K562 (cell line): ENCODE measurements around the gene TBXAS1. TPM values are rescaled to one million over a fixed set of nuclear protein-coding genes. Genes with fewer than 3 reads are reported as not detected.

ENCODE experiments used
- ATAC-seq: fragments of 200-7000 bp; cut with Tn5 transposase; 3 replicates; pipeline ENCODE4 v1.9.1; 2020; ENCODE audit warnings: moderate library complexity
- BruUV-seq: library from RNA; stranded (reverse); fragments of 400-500 nt; replicated peaks from 2 replicates; lab custom pipeline; 2021; lab: Mats Ljungman, UMichigan
- CTCF ChIA-PET: fragments of 300-600 bp; formaldehyde crosslinking; extraction: SDS; loops from one replicate; lab custom pipeline; 2021; ENCODE audit warnings: low intra/inter-chr PET ratio; lab: Yijun Ruan, JAX
- POLR2A ChIA-PET: fragments of 300-600, 350-650 bp; sonication (Branson Sonifier 250); formaldehyde crosslinking; extraction: SDS; loops from one replicate; lab custom pipeline; 2021; ENCODE audit warnings: antibody characterized with exemption, inconsistent platforms; lab: Yijun Ruan, JAX
- DNase-seq, 4 experiments: peaks; one replicate each; pipeline versions ENCODE4 v3.0.0 to v3.0.0-alpha.2; 2011 to 2018; ENCODE audit warnings: low spot score in 3 of 4, mixed read lengths in 3 of 4; ENCODE audit errors: extremely low read depth in 1 of 4
- FAIRE-seq: peaks from 2 replicates; lab custom pipeline; 2011; peaks lifted over from hg19 to GRCh38; lab: Jason Lieb, UNC
- H2AFZ ChIP-seq: 2 replicates; pipeline ENCODE4 v1.6.0; 2011; ENCODE audit warnings: low read depth, low read length, control low read depth, inconsistent platforms
- H3K27ac ChIP-seq: fragments of 200-600 bp; 3 replicates; pipeline ENCODE4 v1.8.0; 2011; ENCODE audit warnings: low read depth, mild to moderate bottlenecking, control low read depth, inconsistent platforms, low read length, moderate library complexity, mixed read lengths; ENCODE audit errors: extremely low read depth
- H3K27me3 ChIP-seq, 2 experiments: fragments of 300-600 bp in 1 of 2; 2 replicates in 1 of 2; 3 replicates in 1 of 2; pipeline versions ENCODE4 v1.6.0 to v1.8.0; 2011; ENCODE audit warnings: inconsistent platforms in 2 of 2, low read length in 2 of 2, mild to moderate bottlenecking in 1 of 2, mixed read lengths in 1 of 2, moderate library complexity in 1 of 2; ENCODE audit not compliant: control insufficient read depth in 2 of 2, insufficient read depth in 2 of 2
- H3K36me3 ChIP-seq: fragments of 300-600 bp; 3 replicates; pipeline ENCODE4 v1.8.0; 2011; ENCODE audit warnings: mild to moderate bottlenecking, low read length, inconsistent platforms; ENCODE audit not compliant: control insufficient read depth, insufficient read depth
- H3K4me1 ChIP-seq, 2 experiments: fragments of 200-600 bp in 1 of 2; replicated peaks in 1 of 2; 2 replicates in 1 of 2; 3 replicates in 1 of 2; pipeline versions ENCODE4 v1.5.1 to v1.8.0; 2011; ENCODE audit warnings: inconsistent platforms in 2 of 2, low read length in 2 of 2, mild to moderate bottlenecking in 1 of 2, mixed read lengths in 1 of 2, moderate library complexity in 1 of 2; ENCODE audit not compliant: control insufficient read depth in 2 of 2, insufficient read depth in 2 of 2
- H3K4me2 ChIP-seq: 2 replicates; pipeline ENCODE4 v1.6.1; 2011; ENCODE audit warnings: low read length, control low read depth, inconsistent platforms, mixed read lengths; ENCODE audit not compliant: insufficient read depth
- H3K4me3 ChIP-seq: fragments of 200-600 bp; sonication (generic), shearing (Covaris generic); 2 replicates; pipeline ENCODE4 v1.5.1; 2016; ENCODE audit warnings: control low read depth, inconsistent platforms
- H3K79me2 ChIP-seq: fragments of 200-600 bp; 3 replicates; pipeline ENCODE4 v1.8.0; 2011; ENCODE audit warnings: low read length, inconsistent platforms; ENCODE audit not compliant: control insufficient read depth, insufficient read depth
- H3K9ac ChIP-seq, 2 experiments: 2 replicates each; pipeline versions ENCODE4 v1.6.0 to v1.6.1; 2011; ENCODE audit warnings: low read depth in 2 of 2, low read length in 2 of 2, control low read depth in 1 of 2, inconsistent platforms in 1 of 2, mild to moderate bottlenecking in 1 of 2, mixed read lengths in 1 of 2; ENCODE audit not compliant: insufficient read depth in 1 of 2
- H3K9me1 ChIP-seq: one replicate; pipeline ENCODE4 v1.6.0; 2011; ENCODE audit warnings: inconsistent platforms, mild to moderate bottlenecking, low read length, moderate library complexity; ENCODE audit not compliant: control insufficient read depth, insufficient read depth
- H3K9me3 ChIP-seq: replicated peaks from 2 replicates; pipeline ENCODE4 v1.5.1; 2011; ENCODE audit warnings: low read depth, low read length, inconsistent platforms; ENCODE audit not compliant: control insufficient read depth, insufficient read depth
- H4K20me1 ChIP-seq: replicated peaks from 2 replicates; pipeline ENCODE4 v1.6.1; 2011; ENCODE audit warnings: low read length, inconsistent platforms, mixed read lengths; ENCODE audit not compliant: control insufficient read depth, insufficient read depth
- ARID2 ChIP-seq: fragments of 450-650 bp; IDR thresholded peaks from 2 replicates; pipeline ENCODE4 v1.6.1; 2017; ENCODE audit warnings: antibody characterized with exemption, mild to moderate bottlenecking
- ATF7 ChIP-seq: fragments of 450-650 bp; IDR thresholded peaks from 2 replicates; pipeline ENCODE4 v1.7.1; 2014; ENCODE audit warnings: mild to moderate bottlenecking, moderate library complexity
- ELF1 ChIP-seq: fragments of 200-800 bp; sonication (Bioruptor generic); IDR thresholded peaks from 2 replicates; pipeline ENCODE4 v1.6.1; 2016; ENCODE audit warnings: missing genetic modification characterization, missing compliant biosample characterization
- HDAC2 ChIP-seq: fragments of 450-650 bp; IDR thresholded peaks from 2 replicates; pipeline ENCODE4 v1.6.1; 2016; ENCODE audit warnings: mild to moderate bottlenecking
- HES1 ChIP-seq: fragments of 450-650 bp; IDR thresholded peaks from 2 replicates; pipeline ENCODE4 v1.6.1; 2016; ENCODE audit warnings: low read depth, mild to moderate bottlenecking, moderate library complexity
- KDM5B ChIP-seq: fragments of 200-600 bp; sonication (generic); IDR thresholded peaks from 2 replicates; pipeline ENCODE4 v1.6.1; 2012; ENCODE audit warnings: low read depth, mild to moderate bottlenecking, moderate library complexity, low read length, control low read depth, inconsistent platforms; ENCODE audit not compliant: insufficient replicate concordance
- LEF1 ChIP-seq: fragments of 450-650 bp; IDR thresholded peaks from 2 replicates; pipeline ENCODE4 v1.6.1; 2016; ENCODE audit warnings: mild to moderate bottlenecking
- MAFG ChIP-seq: fragments of 450-650 bp; conservative IDR thresholded peaks from 2 replicates; pipeline ENCODE4 v1.6.1; 2016; ENCODE audit warnings: missing genetic modification characterization, missing compliant biosample characterization
- NFXL1 ChIP-seq: fragments of 450-650 bp; formaldehyde crosslinking; IDR thresholded peaks from 2 replicates; pipeline ENCODE4 v1.4.0; 2021; ENCODE audit warnings: mild to moderate bottlenecking
- RBM17 ChIP-seq: fragments of 200-400 bp; formaldehyde crosslinking; IDR thresholded peaks from 2 replicates; pipeline ENCODE4 v1.6.1; 2017; ENCODE audit warnings: low read depth, mild to moderate bottlenecking, low read length, borderline replicate concordance
- SAP30 ChIP-seq: fragments of 200-600 bp; sonication (generic); IDR thresholded peaks from 2 replicates; pipeline ENCODE4 v1.6.1; 2012; ENCODE audit warnings: borderline replicate concordance, low read depth, mild to moderate bottlenecking, moderate library complexity, low read length, control low read depth, inconsistent platforms; ENCODE audit not compliant: insufficient read depth, poor library complexity, severe bottlenecking
- SETDB1 ChIP-seq: IDR thresholded peaks from one replicate; pipeline ENCODE4 v1.6.1; 2012; ENCODE audit warnings: low read length, control low read depth, inconsistent platforms
- ZC3H11A ChIP-seq: IDR thresholded peaks from 2 replicates; pipeline ENCODE4 v1.6.1; 2012; ENCODE audit warnings: low read depth, low read length, improper control_type of control experiment
- ZNF282 ChIP-seq: sonication (generic); formaldehyde crosslinking; IDR thresholded peaks from 2 replicates; pipeline ENCODE4 v1.8.1; 2023; ENCODE audit warnings: missing genetic modification reagents
- ZNF354B ChIP-seq: fragments of 250-450 bp; sonication (Bioruptor Pico); IDR thresholded peaks from 2 replicates; pipeline ENCODE4 v1.4.0; 2020
- ZNF408 ChIP-seq: fragments of 250-450 bp; sonication (Bioruptor Pico); IDR thresholded peaks from 2 replicates; pipeline ENCODE4 v1.4.0; 2020; ENCODE audit warnings: low read depth, mild to moderate bottlenecking, moderate library complexity
- ZNF830 ChIP-seq: fragments of 250-450 bp; sonication (Bioruptor Pico); IDR thresholded peaks from 2 replicates; pipeline ENCODE4 v1.5.0; 2021; ENCODE audit warnings: mild to moderate bottlenecking
- WGBS: fragments of 100-300 bp; shearing (Covaris generic); methylation state at CpG from one replicate; pipeline ENCODE4 v1.1.6; 2016; ENCODE audit warnings: low coverage, mixed read lengths; ENCODE audit not compliant: insufficient coverage; ENCODE audit errors: missing lambda C conversion rate; 5-methylcytosine and 5-hydroxymethylcytosine counted together
- in situ Hi-C: fragments of 300-500 bp; cut with MboI; formaldehyde crosslinking; loops from 4 replicates; pipeline ENCODE4 v1.15.0; 2018; ENCODE audit warnings: inconsistent platforms, mixed read lengths
- intact Hi-C: fragments of 100-400 bp; cut with micrococcal nuclease; formaldehyde crosslinking; loops from 2 replicates; pipeline ENCODE4 v1.14.2; 2022
- polyA plus RNA-seq, 8 experiments: library from polyadenylated mRNA; depleted of rRNA in 4 of 8; stranded (reverse) in 5 of 8; unstranded in 3 of 8; fragments of >200 nt; fragmentation: Nextera tagmentation in 2 of 8; fragmentation: Illumina TruSeq in 1 of 8; extraction: Ambion mirVana in 2 of 8; extraction: Trizol in 1 of 8; gene quantifications; 2 replicates each; pipeline versions ENCODE4 v1.2.1 to v1.2.3, GENCODE V29; 2011 to 2014; ENCODE audit warnings: inconsistent platforms in 1 of 8, missing spikeins in 1 of 8
- total RNA-seq, 7 experiments: library from RNA; depleted of rRNA in 6 of 7; stranded (reverse); fragments of >200 nt in 6 of 7; fragmentation: Illumina TruSeq in 2 of 7; extraction: Trizol in 2 of 7; gene quantifications; 2 replicates each; pipeline versions ENCODE4 v1.2.1 to v1.2.3, GENCODE V29; 2011 to 2021; ENCODE audit warnings: low replicate concordance in 1 of 7

Gene TBXAS1
- total and polyA plus RNA-seq, 9 of the 15 experiments (the other 6 are each of a cell fraction or from before 2014, with no cell fraction given), result 1.1 to 8.3 (median 1.9) TPM

- Histone ChIP-seq H3K4me2 (no peak overlapping the region), H2AFZ (no peak overlapping the region), H3K4me1 (peaks cover 4 to 12% of the 10 kb centered on the region in 2 experiments; a peak in 4 of 5 replicates), H3K27ac (no peak overlapping the region), H3K9me3 (no peaks in the 10 kb centered on the region), H3K27me3 (no peaks in the 10 kb centered on the region; a peak in 1 of 5 replicates), H3K36me3 (no peaks in the 10 kb centered on the region), H3K79me2 (no peaks in the 10 kb centered on the region), H3K4me3 (no peak overlapping the region), H3K9me1 (no peaks in the 10 kb centered on the region), H4K20me1 (no peaks in the 10 kb centered on the region), H3K9ac (no peak overlapping the region)
- intact Hi-C loops (loop anchor here (5.0 kb wide), 1 partner anchor 110 kb away; the partner anchor contains the start of gene HIPK2), in situ Hi-C loops (no loop called here)
- WGBS, result 40% methylated on average over 2 of the region's 2 CpGs
- ChIA-PET CTCF (no interaction called here), POLR2A (interaction anchor here (1.4 kb wide), 1 partner anchor 14 kb away, joined by 4 read pairs; no protein-coding TSS in a partner anchor)
- FAIRE-seq (no peak), DNase-seq (no peak), ATAC-seq (no peak)
- BruUV-seq, result no TSS peak
- TF ChIP-seq HES1, result no peak
- no peak for TF ChIP-seq KDM5B
- TF ChIP-seq ZNF408 (CRISPR knock-in tag), result no peak
- TF ChIP-seq ATF7, result no peak
- no peak for TF ChIP-seq ZC3H11A
- TF ChIP-seq SETDB1, result no peak
- TF ChIP-seq ZNF282, result no peak
- no peak for TF ChIP-seq NFXL1 (CRISPR knock-in tag)
- no peak for TF ChIP-seq ZNF354B (CRISPR knock-in tag)
- no peak for TF ChIP-seq HDAC2
- no peak for TF ChIP-seq MAFG
- TF ChIP-seq LEF1, result no peak
- TF ChIP-seq RBM17, result no peak
- no peak for TF ChIP-seq ZNF830 (CRISPR knock-in tag)
- no peak for TF ChIP-seq ELF1 (tag)
- TF ChIP-seq SAP30, result no peak
- no peak for TF ChIP-seq ARID2
Measured at GRCh38 chr7:139886899-139887298, 57.8 kb downstream of the TBXAS1 start.
